Mesendoderm (in vitro differentiated cells): Measurements from ENCODE around the gene PLOD1.

Source experiments
- DNase-seq: peaks from one replicate; pipeline ENCODE4 v3.0.0; 2013
- H2AK5ac ChIP-seq: 2 replicates; pipeline ENCODE4 v1.6.1; 2013; ENCODE audit warnings: low read length, inconsistent platforms
- H2BK120ac ChIP-seq: 2 replicates; pipeline ENCODE4 v1.6.1; 2013; ENCODE audit warnings: low read depth, mild to moderate bottlenecking, low read length, moderate library complexity, mixed read lengths
- H2BK15ac ChIP-seq: replicated peaks from 2 replicates; pipeline ENCODE4 v1.6.1; 2013; ENCODE audit warnings: low read depth, mild to moderate bottlenecking, moderate library complexity
- H2BK5ac ChIP-seq: 2 replicates; pipeline ENCODE4 v1.6.1; 2013; ENCODE audit warnings: low read length, inconsistent platforms
- H3K18ac ChIP-seq: 2 replicates; pipeline ENCODE4 v1.6.1; 2013; ENCODE audit warnings: mild to moderate bottlenecking, low read length, mixed read lengths
- H3K23ac ChIP-seq: one replicate; pipeline ENCODE4 v1.6.1; 2013; ENCODE audit warnings: low read length
- H3K27ac ChIP-seq: 2 replicates; pipeline ENCODE4 v1.5.1; 2013; ENCODE audit warnings: low read depth, mild to moderate bottlenecking, inconsistent platforms, low read length, moderate library complexity
- H3K27me3 ChIP-seq: 2 replicates; pipeline ENCODE4 v1.6.1; 2013; ENCODE audit warnings: low read length, control low read depth, mild to moderate bottlenecking, inconsistent platforms; ENCODE audit not compliant: insufficient read depth, poor library complexity
- H3K36me3 ChIP-seq: 2 replicates; pipeline ENCODE4 v1.6.1; 2013; ENCODE audit warnings: low read length, inconsistent platforms; ENCODE audit not compliant: control insufficient read depth, insufficient read depth
- H3K4ac ChIP-seq: one replicate; pipeline ENCODE4 v1.6.1; 2013; ENCODE audit warnings: low read depth, mild to moderate bottlenecking, low read length, moderate library complexity
- H3K4me1 ChIP-seq: 2 replicates; pipeline ENCODE4 v1.6.1; 2013; ENCODE audit warnings: low read depth, low read length, inconsistent platforms; ENCODE audit not compliant: control insufficient read depth
- H3K4me2 ChIP-seq: 2 replicates; pipeline ENCODE4 v1.6.1; 2013; ENCODE audit warnings: low read length
- H3K4me3 ChIP-seq: 2 replicates; pipeline ENCODE4 v1.5.1; 2013; ENCODE audit warnings: mild to moderate bottlenecking, low read length
- H3K56ac ChIP-seq: one replicate; pipeline ENCODE4 v1.6.1; 2013; ENCODE audit warnings: low read length
- H3K79me1 ChIP-seq: 2 replicates; pipeline ENCODE4 v1.6.1; 2013; ENCODE audit warnings: low read length, inconsistent platforms
- H3K79me2 ChIP-seq: 2 replicates; pipeline ENCODE4 v1.6.1; 2013; ENCODE audit warnings: mild to moderate bottlenecking, low read length; ENCODE audit not compliant: control insufficient read depth, insufficient read depth
- H3K9ac ChIP-seq: 2 replicates; pipeline ENCODE4 v1.6.1; 2013; ENCODE audit warnings: low read length, inconsistent platforms
- H4K5ac ChIP-seq: one replicate; pipeline ENCODE4 v1.6.1; 2013; ENCODE audit warnings: low read length
- H4K8ac ChIP-seq: one replicate; pipeline ENCODE4 v1.6.1; 2013; ENCODE audit warnings: low read depth, mild to moderate bottlenecking, control low read depth, low read length, moderate library complexity
- WGBS: extraction: QIAGEN DNeasy Blood & Tissue Kit; methylation state at CpG from one replicate; pipeline ENCODE4 v1.1.7; 2013; ENCODE audit warnings: low lambda C conversion rate, missing lambda C conversion rate; ENCODE audit not compliant: insufficient coverage; ENCODE audit errors: extremely low coverage; 5-methylcytosine and 5-hydroxymethylcytosine counted together

The PLOD1 gene

DNA sequence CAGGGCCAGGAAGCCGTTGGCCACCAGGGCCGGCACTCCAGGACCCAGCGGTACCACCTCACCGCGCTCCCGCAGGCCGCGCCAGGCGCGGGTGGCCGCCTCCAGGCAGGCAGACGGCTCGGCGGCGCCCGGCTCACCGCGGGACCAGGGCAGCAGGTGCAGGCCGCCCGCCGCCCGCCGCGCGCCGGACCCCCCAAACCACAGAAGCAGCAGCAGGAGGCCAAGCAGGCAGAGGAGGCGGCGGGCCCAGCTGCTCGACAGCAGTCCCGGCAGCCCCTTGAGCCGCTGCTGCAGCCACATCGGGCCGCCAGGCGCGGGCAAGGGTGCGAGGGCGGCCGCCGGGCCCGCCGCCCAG lies 8.6 kb upstream of the PLOD1 start:
- Histone ChIP-seq H3K4me1 (peaks cover 5% of the 10 kb centered on the region), H3K23ac (no peak overlapping the region), H3K27ac (no peak overlapping the region), H3K4ac (peak overlapping the region; percentile 48), H2BK5ac (no peak overlapping the region), H4K8ac (no peak overlapping the region), H3K36me3 (no peaks in the 10 kb centered on the region), H3K79me2 (peaks cover 14% of the 10 kb centered on the region), H2BK120ac (no peak overlapping the region), H3K4me2 (no peak overlapping the region), H3K18ac (peak overlapping the region; percentile 71), H3K79me1 (peaks cover 14% of the 10 kb centered on the region), H3K56ac (peak overlapping the region; percentile 70), H2BK15ac (no peak overlapping the region), H3K4me3 (peak overlapping the region; percentile 41), H2AK5ac (no peak overlapping the region), H3K9ac (peak overlapping the region; percentile 63), H3K27me3 (no peaks in the 10 kb centered on the region), H4K5ac (no peak overlapping the region)
- no peak for DNase-seq
- no CpG with 5 or more reads among the region's 41 CpGs for WGBS

- Histone ChIP-seq H2BK5ac (no peak overlapping the region), H3K23ac (no peak overlapping the region), H3K36me3 (no peaks in the 10 kb centered on the region), H2BK120ac (no peak overlapping the region), H3K4me3 (no peak overlapping the region), H2BK15ac (no peak overlapping the region), H4K5ac (no peak overlapping the region), H3K4ac (no peak overlapping the region), H3K4me1 (peaks cover 5% of the 10 kb centered on the region), H3K18ac (no peak overlapping the region), H3K27ac (no peak overlapping the region), H3K4me2 (no peak overlapping the region), H2AK5ac (no peak overlapping the region), H4K8ac (no peak overlapping the region), H3K27me3 (no peaks in the 10 kb centered on the region), H3K56ac (no peak overlapping the region), H3K79me2 (peaks cover 14% of the 10 kb centered on the region), H3K79me1 (peaks cover 10% of the 10 kb centered on the region), H3K9ac (no peak overlapping the region)
- no CpG with 5 or more reads among the region's 5 CpGs for WGBS
- DNase-seq = no peak
These were observed 6.5 kb upstream of the PLOD1 start for GRCh38 chr1:11927866-11928592.

- H3K79me2 ChIP-seq = peaks cover 2% of the 10 kb centered on the region
- no peaks in the 10 kb centered on the region for H3K36me3 ChIP-seq
- no peaks in the 10 kb centered on the region for H3K27me3 ChIP-seq
- H2AK5ac ChIP-seq = no peak overlapping the region
- H3K56ac ChIP-seq = peak overlapping the region; percentile 12
- no peak overlapping the region for H4K5ac ChIP-seq
- no peak for DNase-seq
- H3K27ac ChIP-seq = no peak overlapping the region
- H2BK120ac ChIP-seq = peak overlapping the region; percentile 4
- no peak overlapping the region for H3K4me2 ChIP-seq
- no peak overlapping the region for H3K4ac ChIP-seq
- no peak overlapping the region for H2BK5ac ChIP-seq
- no peak overlapping the region for H4K8ac ChIP-seq
- H3K9ac ChIP-seq = no peak overlapping the region
- H3K23ac ChIP-seq = no peak overlapping the region
- H3K4me1 ChIP-seq = peaks cover 4% of the 10 kb centered on the region
- peak overlapping the region; percentile 32 for H3K18ac ChIP-seq
- no CpG with 5 or more reads among the region's 5 CpGs for WGBS
- H3K4me3 ChIP-seq = no peak overlapping the region
- H2BK15ac ChIP-seq = no peak overlapping the region
- peaks cover 2% of the 10 kb centered on the region for H3K79me1 ChIP-seq
These were observed 4.7 kb upstream of the PLOD1 start for GRCh38 chr1:11929849-11930248.

GRCh38 chr1:11930571-11931445 lies 3.7 kb upstream of the PLOD1 start:
- H3K23ac ChIP-seq = no peak overlapping the region
- H3K9ac ChIP-seq = peak overlapping the region; percentile 27
- H3K4me2 ChIP-seq = no peak overlapping the region
- H3K79me1 ChIP-seq = peaks cover 3% of the 10 kb centered on the region
- no peak overlapping the region for H2BK120ac ChIP-seq
- WGBS = no CpG with 5 or more reads among the region's 7 CpGs
- no peak overlapping the region for H2BK15ac ChIP-seq
- H2BK5ac ChIP-seq = peak overlapping the region; percentile 3
- peak overlapping the region; percentile 78 for H3K56ac ChIP-seq
- peak; percentile 91 for DNase-seq
- no peaks in the 10 kb centered on the region for H3K36me3 ChIP-seq
- H4K5ac ChIP-seq = no peak overlapping the region
- H3K27ac ChIP-seq = peak overlapping the region; percentile 85
- no peak overlapping the region for H4K8ac ChIP-seq
- no peak overlapping the region for H3K4me3 ChIP-seq
- H2AK5ac ChIP-seq = no peak overlapping the region
- peak overlapping the region; percentile 18 for H3K4ac ChIP-seq
- H3K4me1 ChIP-seq = peaks cover 3% of the 10 kb centered on the region
- no peaks in the 10 kb centered on the region for H3K27me3 ChIP-seq
- peaks cover 1% of the 10 kb centered on the region for H3K79me2 ChIP-seq
- no peak overlapping the region for H3K18ac ChIP-seq

DNA sequence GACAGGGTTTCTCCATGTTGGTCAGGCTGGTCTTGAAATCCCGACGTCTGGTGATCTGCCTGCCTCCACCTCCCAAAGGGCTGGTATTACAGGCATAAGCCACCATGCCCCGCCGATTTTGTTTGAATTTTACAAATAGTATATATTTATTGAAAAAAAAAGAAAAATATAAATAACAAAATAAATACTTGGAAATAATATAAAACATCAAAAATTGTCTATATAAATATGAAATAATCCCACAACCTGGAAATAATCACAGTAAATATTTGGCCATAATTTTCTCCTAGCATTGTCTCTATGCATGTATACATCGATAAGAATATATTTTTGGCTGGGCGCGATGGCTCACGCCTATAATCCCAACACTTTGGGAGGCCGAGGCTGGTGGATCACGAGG lies 2.7 kb upstream of the PLOD1 start:
- H3K27me3 ChIP-seq = no peaks in the 10 kb centered on the region
- peaks cover 1% of the 10 kb centered on the region for H3K79me2 ChIP-seq
- H2AK5ac ChIP-seq = no peak overlapping the region
- H3K4me3 ChIP-seq = no peak overlapping the region
- no peak overlapping the region for H3K9ac ChIP-seq
- H2BK5ac ChIP-seq = no peak overlapping the region
- no peak overlapping the region for H2BK15ac ChIP-seq
- peaks cover 3% of the 10 kb centered on the region for H3K79me1 ChIP-seq
- no peaks in the 10 kb centered on the region for H3K36me3 ChIP-seq
- no peak for DNase-seq
- H3K4me2 ChIP-seq = no peak overlapping the region
- no peak overlapping the region for H4K8ac ChIP-seq
- no peak overlapping the region for H3K23ac ChIP-seq
- H3K18ac ChIP-seq = no peak overlapping the region
- H3K56ac ChIP-seq = no peak overlapping the region
- no peak overlapping the region for H2BK120ac ChIP-seq
- H3K27ac ChIP-seq = no peak overlapping the region
- peaks cover 3% of the 10 kb centered on the region for H3K4me1 ChIP-seq
- H4K5ac ChIP-seq = no peak overlapping the region
- H3K4ac ChIP-seq = no peak overlapping the region
- no CpG with 5 or more reads among the region's 10 CpGs for WGBS
